Measurements from ENCODE around the gene ADAM19. TPM values are rescaled to one million over a fixed set of nuclear protein-coding genes. Genes with fewer than 3 reads are reported as not detected.

The ADAM19 gene
- total RNA-seq, 4 donors from 2014 or later = 1.1 to 47.9 (median 5.4) TPM

DNA sequence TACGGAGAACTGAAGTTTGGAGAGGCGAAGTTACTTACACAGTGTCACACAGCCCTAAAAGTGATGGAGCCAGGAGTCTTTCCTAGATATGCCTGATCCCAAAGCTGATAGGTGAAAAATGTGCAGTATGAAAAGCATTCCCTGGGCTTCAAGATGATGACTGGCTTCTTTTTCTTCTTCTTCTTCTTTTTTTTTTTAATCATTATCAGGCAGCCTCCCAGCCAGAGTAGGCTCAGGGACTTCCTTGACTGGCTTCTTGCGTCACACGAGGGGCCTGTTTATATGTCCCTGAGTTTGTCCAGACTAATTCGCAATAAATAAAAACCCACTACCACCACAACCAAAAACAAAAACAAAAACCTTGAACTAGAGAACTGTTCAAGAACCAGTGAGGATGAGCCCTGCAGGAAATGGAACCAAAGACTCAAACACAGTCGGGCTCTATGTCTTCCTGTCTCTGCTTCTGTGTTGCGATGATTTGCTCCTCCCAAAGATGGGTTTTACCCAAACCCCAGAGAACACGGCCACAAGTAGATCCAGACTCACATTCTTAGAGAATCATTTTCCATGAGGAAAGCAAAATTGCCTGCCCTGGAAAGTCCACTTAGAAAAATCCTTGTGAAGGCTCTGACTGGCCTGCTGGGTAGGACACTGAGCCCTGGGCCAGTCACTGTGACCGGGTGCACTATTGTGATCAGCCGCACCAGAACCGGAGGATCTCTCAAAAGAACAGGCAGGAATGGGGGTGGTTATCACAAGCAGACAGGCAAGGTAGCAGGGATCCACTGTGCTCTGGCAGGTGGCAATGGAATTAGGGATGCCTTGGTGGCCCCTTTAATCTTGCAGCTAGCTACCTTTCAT, 38.0 kb upstream of the ADAM19 start:
- H3K27ac ChIP-seq = peak overlapping the region in 3 of 4 donors; percentile 20 to 46 (median 31)
- H3K27me3 ChIP-seq = no peaks in the 10 kb centered on the region
- H3K4me3 ChIP-seq = no peak overlapping the region
- H3K4me1 ChIP-seq = peaks cover 0 to 4% (median 0%) of the 10 kb centered on the region in 4 donors
- no peaks in the 10 kb centered on the region for H3K36me3 ChIP-seq
- no peak for DNase-seq
- TF ChIP-seq, protein P1, sequence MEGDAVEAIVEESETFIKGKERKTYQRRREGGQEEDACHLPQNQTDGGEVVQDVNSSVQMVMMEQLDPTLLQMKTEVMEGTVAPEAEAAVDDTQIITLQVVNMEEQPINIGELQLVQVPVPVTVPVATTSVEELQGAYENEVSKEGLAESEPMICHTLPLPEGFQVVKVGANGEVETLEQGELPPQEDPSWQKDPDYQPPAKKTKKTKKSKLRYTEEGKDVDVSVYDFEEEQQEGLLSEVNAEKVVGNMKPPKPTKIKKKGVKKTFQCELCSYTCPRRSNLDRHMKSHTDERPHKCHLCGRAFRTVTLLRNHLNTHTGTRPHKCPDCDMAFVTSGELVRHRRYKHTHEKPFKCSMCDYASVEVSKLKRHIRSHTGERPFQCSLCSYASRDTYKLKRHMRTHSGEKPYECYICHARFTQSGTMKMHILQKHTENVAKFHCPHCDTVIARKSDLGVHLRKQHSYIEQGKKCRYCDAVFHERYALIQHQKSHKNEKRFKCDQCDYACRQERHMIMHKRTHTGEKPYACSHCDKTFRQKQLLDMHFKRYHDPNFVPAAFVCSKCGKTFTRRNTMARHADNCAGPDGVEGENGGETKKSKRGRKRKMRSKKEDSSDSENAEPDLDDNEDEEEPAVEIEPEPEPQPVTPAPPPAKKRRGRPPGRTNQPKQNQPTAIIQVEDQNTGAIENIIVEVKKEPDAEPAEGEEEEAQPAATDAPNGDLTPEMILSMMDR (IDR thresholded peaks at IDR 0.05) = no peak
- TF ChIP-seq POLR2A (IDR thresholded peaks at IDR 0.05) = no peak
- H3K9me3 ChIP-seq = no peaks in the 10 kb centered on the region

- no peak for TF ChIP-seq POLR2A (IDR thresholded peaks at IDR 0.05)
- TF ChIP-seq, protein P1 (IDR thresholded peaks at IDR 0.05) = no peak
- peaks cover 0 to 4% (median 0%) of the 10 kb centered on the region in 4 donors for H3K4me1 ChIP-seq
- H3K36me3 ChIP-seq = no peaks in the 10 kb centered on the region
- no peaks in the 10 kb centered on the region for H3K9me3 ChIP-seq
- no peak overlapping the region for H3K4me3 ChIP-seq
- peak overlapping the region in 3 of 4 donors; percentile 10 to 31 (median 21) for H3K27ac ChIP-seq
- H3K27me3 ChIP-seq = no peaks in the 10 kb centered on the region
- DNase-seq = no peak
Observed at GRCh38 chr5:157612581-157612980, 37.0 kb upstream of the ADAM19 start.

DNA sequence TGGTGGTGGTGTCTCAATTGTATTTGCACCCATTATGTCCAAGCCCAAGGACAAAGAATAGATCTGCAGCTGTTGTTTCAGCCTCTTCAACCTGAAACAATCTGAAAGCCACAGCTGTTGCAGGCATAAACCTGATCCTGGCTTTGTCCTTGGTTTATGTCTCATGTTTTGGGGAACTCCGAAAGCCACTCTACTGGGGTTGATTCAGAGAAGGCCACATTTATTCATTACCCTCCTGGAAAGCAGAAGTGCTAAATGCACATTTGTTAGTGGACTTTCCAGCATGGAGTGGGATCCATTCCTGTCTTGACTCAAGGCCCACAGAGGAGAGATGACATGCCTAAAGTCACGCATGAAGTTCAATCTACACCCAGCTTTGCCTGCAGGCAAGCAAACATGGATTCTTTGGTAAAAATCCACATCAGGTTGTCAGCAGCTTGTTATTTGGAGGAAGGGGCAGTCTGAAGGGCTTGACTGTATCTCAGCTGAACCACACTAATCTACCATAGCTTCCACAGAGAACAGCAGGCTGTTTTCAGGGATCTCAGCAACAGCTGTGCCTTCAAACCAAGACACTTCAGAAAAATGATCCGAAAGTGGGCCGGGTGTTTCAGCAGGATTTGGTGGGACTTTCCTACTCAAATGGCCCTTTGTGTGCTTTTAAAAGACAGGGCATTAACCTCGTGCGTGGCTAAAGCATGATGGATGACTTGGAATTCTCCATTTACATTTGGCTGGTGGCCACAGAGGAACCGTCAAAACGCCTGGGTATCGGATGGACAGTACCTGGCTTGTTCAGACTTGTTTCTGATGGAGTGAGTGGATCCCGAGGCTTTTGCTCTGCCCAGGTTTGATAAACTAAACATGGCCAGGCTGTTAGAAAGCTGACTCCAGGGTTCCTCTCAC, 36.2 kb upstream of the ADAM19 start:
- peaks cover 0 to 4% (median 0%) of the 10 kb centered on the region in 4 donors for H3K4me1 ChIP-seq
- H3K36me3 ChIP-seq = no peaks in the 10 kb centered on the region
- no peak overlapping the region for H3K4me3 ChIP-seq
- no peaks in the 10 kb centered on the region for H3K9me3 ChIP-seq
- DNase-seq = no peak
- peak overlapping the region in 1 of 4 donors; percentile 28 for H3K27ac ChIP-seq
- H3K27me3 ChIP-seq = no peaks in the 10 kb centered on the region
- TF ChIP-seq POLR2A (IDR thresholded peaks at IDR 0.05) = no peak
- TF ChIP-seq, protein P1 (IDR thresholded peaks at IDR 0.05) = no peak

- H3K36me3 ChIP-seq = no peaks in the 10 kb centered on the region
- no peak for DNase-seq
- no peaks in the 10 kb centered on the region for H3K9me3 ChIP-seq
- no peak overlapping the region for H3K4me3 ChIP-seq
- no peak for TF ChIP-seq POLR2A (IDR thresholded peaks at IDR 0.05)
- TF ChIP-seq, protein P1 (IDR thresholded peaks at IDR 0.05) = no peak
- H3K27me3 ChIP-seq = no peaks in the 10 kb centered on the region
- H3K27ac ChIP-seq = no peak overlapping the region
- peaks cover 0 to 4% (median 0%) of the 10 kb centered on the region in 4 donors for H3K4me1 ChIP-seq
Observed at GRCh38 chr5:157610990-157611389, 35.4 kb upstream of the ADAM19 start.

- peaks cover 0 to 4% (median 0%) of the 10 kb centered on the region in 4 donors for H3K4me1 ChIP-seq
- TF ChIP-seq, protein P1 (IDR thresholded peaks at IDR 0.05) = no peak
- no peak for TF ChIP-seq POLR2A (IDR thresholded peaks at IDR 0.05)
- H3K27ac ChIP-seq = peak overlapping the region in 1 of 4 donors; percentile 31
- H3K4me3 ChIP-seq = no peak overlapping the region
- no peaks in the 10 kb centered on the region for H3K36me3 ChIP-seq
- no peaks in the 10 kb centered on the region for H3K27me3 ChIP-seq
- DNase-seq = no peak
- H3K9me3 ChIP-seq = no peaks in the 10 kb centered on the region
Observed at GRCh38 chr5:157608972-157609565, 33.5 kb upstream of the ADAM19 start.

Data from Peyer's patch (tissue), 4 donors.